HepG2 (cell line): ENCODE results near the gene ID4. TPM values are rescaled to one million over a fixed set of nuclear protein-coding genes. Genes with fewer than 3 reads are reported as not detected.

Source experiments
- ATAC-seq: fragments of 200-7000 bp; cut with Tn5 transposase; 3 replicates; pipeline ENCODE4 v1.9.1; 2020; ENCODE audit warnings: mild to moderate bottlenecking, moderate library complexity
- BruUV-seq: library from RNA; stranded (reverse); fragments of 400-500 nt; replicated peaks from 2 replicates; lab custom pipeline; 2021; lab: Mats Ljungman, UMichigan
- CTCF ChIA-PET: fragments of 300-600 bp; formaldehyde crosslinking; extraction: SDS; loops from one replicate; lab custom pipeline; 2021; ENCODE audit warnings: low total read pairs, inconsistent platforms, low intra/inter-chr PET ratio; lab: Yijun Ruan, JAX
- POLR2A ChIA-PET: fragments of 350-600 bp; sonication (Branson Sonifier 250); formaldehyde crosslinking; loops from one replicate; lab custom pipeline; 2020; ENCODE audit warnings: antibody characterized with exemption, inconsistent platforms; lab: Yijun Ruan, JAX
- DNase-seq: peaks from one replicate; pipeline ENCODE4 v3.0.0-alpha.2; 2015; ENCODE audit warnings: low spot score
- FAIRE-seq: peaks from 3 replicates; lab custom pipeline; 2011; peaks lifted over from hg19 to GRCh38; lab: Jason Lieb, UNC
- H2AFZ ChIP-seq: one replicate; pipeline ENCODE4 v1.6.1; 2011; ENCODE audit warnings: low read length, inconsistent platforms
- H3K27ac ChIP-seq: fragments of 300-600 bp; 3 replicates; pipeline ENCODE4 v1.8.0; 2011; ENCODE audit warnings: mixed run types, mild to moderate bottlenecking, mixed read lengths, low read length, inconsistent platforms; ENCODE audit not compliant: insufficient read depth; ENCODE audit errors: extremely low read length
- H3K27me3 ChIP-seq, 2 experiments: fragments of 200-600 bp in 1 of 2; 2 replicates in 1 of 2; 3 replicates in 1 of 2; pipeline versions ENCODE4 v1.6.0 to v1.8.0; 2011; ENCODE audit warnings: low read length in 2 of 2, mild to moderate bottlenecking in 2 of 2, moderate library complexity in 2 of 2, inconsistent platforms in 1 of 2; ENCODE audit not compliant: insufficient read depth in 2 of 2, control insufficient read depth in 1 of 2
- H3K36me3 ChIP-seq, 2 experiments: fragments of 200-600 bp in 1 of 2; replicated peaks in 1 of 2; 2 replicates in 1 of 2; 3 replicates in 1 of 2; pipeline versions ENCODE4 v1.5.1 to v1.8.0; 2011; ENCODE audit warnings: low read length in 2 of 2, inconsistent platforms in 1 of 2; ENCODE audit not compliant: insufficient read depth in 2 of 2, control insufficient read depth in 1 of 2
- H3K4me1 ChIP-seq: 2 replicates; pipeline ENCODE4 v1.5.1; 2012; ENCODE audit warnings: low read length, inconsistent platforms; ENCODE audit not compliant: insufficient read depth
- H3K4me2 ChIP-seq: 2 replicates; pipeline ENCODE4 v1.6.0; 2011; ENCODE audit warnings: low read depth, low read length, inconsistent platforms
- H3K4me3 ChIP-seq, 3 experiments: fragments of 200-600 bp in 1 of 3; sonication (generic), shearing (Covaris generic) in 1 of 3; replicated peaks in 1 of 3; 2 replicates each; pipeline ENCODE4 v1.5.1; 2011 to 2016; ENCODE audit warnings: low read length in 3 of 3, inconsistent platforms in 2 of 3, low read depth in 2 of 3, mild to moderate bottlenecking in 2 of 3, control low read depth in 1 of 3, mixed read lengths in 1 of 3; ENCODE audit not compliant: insufficient read depth in 1 of 3
- H3K79me2 ChIP-seq: one replicate; pipeline ENCODE4 v1.6.1; 2011; ENCODE audit warnings: low read length, inconsistent platforms; ENCODE audit not compliant: insufficient read depth
- H3K9ac ChIP-seq: 2 replicates; pipeline ENCODE4 v1.6.0; 2011; ENCODE audit warnings: mild to moderate bottlenecking, low read depth, low read length, inconsistent platforms; ENCODE audit not compliant: insufficient read depth
- H3K9me3 ChIP-seq: 2 replicates; pipeline ENCODE4 v1.5.1; 2012; ENCODE audit warnings: mild to moderate bottlenecking, low read length
- H4K20me1 ChIP-seq: 2 replicates; pipeline ENCODE4 v1.6.0; 2011; ENCODE audit warnings: inconsistent platforms, mild to moderate bottlenecking, low read length, moderate library complexity; ENCODE audit not compliant: insufficient read depth
- CTCF ChIP-seq: sonication (generic); formaldehyde crosslinking; IDR thresholded peaks from 2 replicates; pipeline ENCODE4 v1.5.0; 2020; ENCODE audit warnings: mild to moderate bottlenecking, missing genetic modification reagents, moderate library complexity
- GABPB1 ChIP-seq: IDR thresholded peaks from 2 replicates; pipeline ENCODE4 v1.6.1; 2016; ENCODE audit warnings: mild to moderate bottlenecking, missing genetic modification reagents, moderate library complexity, missing compliant biosample characterization
- JUN ChIP-seq: sonication (generic); formaldehyde crosslinking; IDR thresholded peaks from 2 replicates; pipeline ENCODE4 v1.4.0; 2020; ENCODE audit warnings: mild to moderate bottlenecking, missing genetic modification reagents
- KAT7 ChIP-seq: IDR thresholded peaks from 2 replicates; pipeline ENCODE4 v1.6.1; 2018; ENCODE audit warnings: borderline replicate concordance, missing compliant biosample characterization
- KDM3A ChIP-seq: IDR thresholded peaks from 2 replicates; pipeline ENCODE4 v1.6.1; 2018; ENCODE audit warnings: low read depth, missing compliant biosample characterization
- MXD3 ChIP-seq: IDR thresholded peaks from 2 replicates; pipeline ENCODE4 v1.6.1; 2016; ENCODE audit warnings: mild to moderate bottlenecking, missing biosample characterization, missing genetic modification reagents
- PAX8 ChIP-seq: sonication (generic); formaldehyde crosslinking; IDR thresholded peaks from 2 replicates; pipeline ENCODE4 v1.8.0; 2022; ENCODE audit warnings: mild to moderate bottlenecking, missing genetic modification reagents, borderline replicate concordance
- REPIN1 ChIP-seq: sonication (generic); formaldehyde crosslinking; IDR thresholded peaks from 2 replicates; pipeline ENCODE4 v1.8.0; 2022; ENCODE audit warnings: missing genetic modification reagents, low read depth, mild to moderate bottlenecking, borderline replicate concordance
- SMAD1 ChIP-seq: sonication (generic); formaldehyde crosslinking; IDR thresholded peaks from 2 replicates; pipeline ENCODE4 v1.4.0; 2020; ENCODE audit warnings: missing genetic modification reagents, low read depth, mild to moderate bottlenecking, borderline replicate concordance
- TCF7L2 ChIP-seq: IDR thresholded peaks from 2 replicates; pipeline ENCODE4 v1.6.1; 2011; ENCODE audit warnings: mild to moderate bottlenecking, low read depth, low read length, moderate library complexity
- ZBTB3 ChIP-seq: sonication (generic); formaldehyde crosslinking; IDR thresholded peaks from 2 replicates; pipeline ENCODE4 v1.4.0; 2020; ENCODE audit warnings: low read depth, mild to moderate bottlenecking, moderate library complexity, missing genetic modification reagents, borderline replicate concordance
- ZBTB4 ChIP-seq: sonication (generic); formaldehyde crosslinking; IDR thresholded peaks from 2 replicates; pipeline ENCODE4 v1.4.0; 2020; ENCODE audit warnings: missing genetic modification reagents, mild to moderate bottlenecking, borderline replicate concordance
- ZNF512B ChIP-seq: sonication (generic); formaldehyde crosslinking; IDR thresholded peaks from 2 replicates; pipeline ENCODE4 v1.5.1; 2020; ENCODE audit warnings: missing genetic modification reagents, mild to moderate bottlenecking, borderline replicate concordance
- ZNF556 ChIP-seq: sonication (generic); formaldehyde crosslinking; IDR thresholded peaks from 2 replicates; pipeline ENCODE4 v1.4.0; 2020; ENCODE audit warnings: mild to moderate bottlenecking, missing genetic modification reagents, borderline replicate concordance
- ZNF562 ChIP-seq: sonication (generic); formaldehyde crosslinking; IDR thresholded peaks from 2 replicates; pipeline ENCODE4 v1.8.0; 2022; ENCODE audit warnings: missing genetic modification reagents, borderline replicate concordance
- ZNF563 ChIP-seq: sonication (generic); formaldehyde crosslinking; IDR thresholded peaks from 2 replicates; pipeline ENCODE4 v1.8.0; 2022; ENCODE audit warnings: mild to moderate bottlenecking, moderate library complexity, missing genetic modification reagents
- WGBS: methylation state at CpG from one replicate; pipeline ENCODE4 v1.1.6; 2017; ENCODE audit warnings: low lambda C conversion rate; 5-methylcytosine and 5-hydroxymethylcytosine counted together
- in situ Hi-C: cut with HindIII; loops from 2 replicates; pipeline ENCODE4 v1.10.0; 2017; ENCODE audit warnings: low pct_unique_long_range_greater_than_20kb; ENCODE audit not compliant: extremely low pct_ligation_motif_present
- intact Hi-C: fragments of 100-400 bp; cut with micrococcal nuclease; formaldehyde crosslinking; loops from one replicate; pipeline ENCODE4 v1.10.0; 2022; ENCODE audit not compliant: unreplicated experiment
- polyA plus RNA-seq, 8 experiments: library from polyadenylated mRNA; depleted of rRNA in 3 of 8; stranded (reverse) in 7 of 8; unstranded in 1 of 8; fragments of >200 nt; fragmentation: Illumina TruSeq in 4 of 8; extraction: Trizol in 4 of 8; gene quantifications; 2 replicates each; pipeline versions ENCODE4 v1.2.1 to v1.2.3, GENCODE V29; 2011 to 2016; ENCODE audit warnings: low read depth in 4 of 8, missing spikeins in 1 of 8, mixed read lengths in 1 of 8; ENCODE audit not compliant: insufficient read depth in 1 of 8
- total RNA-seq, 5 experiments: library from RNA; depleted of rRNA; stranded (reverse); fragments of >200 nt; fragmentation: Illumina TruSeq; extraction: Trizol; gene quantifications; 2 replicates each; pipeline ENCODE4 v1.2.3, GENCODE V29; 2016; ENCODE audit warnings: low read depth in 1 of 5

The ID4 gene
- total and polyA plus RNA-seq, 2 of the 13 experiments (the other 11 are each of a cell fraction or from before 2014, with no cell fraction given), result 0.20 to 0.44 TPM

GRCh38 chr6:19798362-19798761, 38.8 kb upstream of the ID4 start (continued):
- TF ChIP-seq KAT7 (CRISPR knock-in tag) (no peak), MXD3 (no peak), REPIN1 (no peak), ZNF562 (CRISPR knock-in tag) (no peak), PAX8 (no peak), ZNF556 (no peak)

GRCh38 chr6:19802656-19803055, 34.5 kb upstream of the ID4 start:
- Histone ChIP-seq H3K36me3 (no peaks in the 10 kb centered on the region), H3K4me2 (no peak overlapping the region), H3K4me1 (peaks cover 34% of the 10 kb centered on the region), H2AFZ (no peak overlapping the region), H3K79me2 (no peaks in the 10 kb centered on the region), H3K4me3 (no peak overlapping the region)
- FAIRE-seq, result no peak
- WGBS, result 71% methylated on average over 6 of the region's 6 CpGs
- intact Hi-C loops (loop anchor here (10.0 kb wide), 1 partner anchor 602 kb away; the partner anchor contains the start of gene E2F3), in situ Hi-C loops (no loop called here)
- no peak for DNase-seq
- no peak for ATAC-seq
- TF ChIP-seq SMAD1 (CRISPR knock-in tag), result no peak
- no peak for TF ChIP-seq ZBTB4 (CRISPR knock-in tag)
- TF ChIP-seq JUN (CRISPR knock-in tag), result no peak
- TF ChIP-seq GABPB1, result no peak
- no peak for TF ChIP-seq TCF7L2
- no peak for TF ChIP-seq CTCF (CRISPR knock-in tag)
- no peak for TF ChIP-seq ZNF512B
- TF ChIP-seq ZBTB3 (CRISPR knock-in tag), result no peak
- TF ChIP-seq KDM3A, result no peak
- TF ChIP-seq ZNF563 (CRISPR knock-in tag), result no peak
- TF ChIP-seq, all 625 proteins: peak for 0
- CTCF ChIA-PET, result no interaction called here
- POLR2A ChIA-PET, result no interaction called here
- Histone ChIP-seq H3K9me3 (no peaks in the 10 kb centered on the region), H3K27me3 (no peaks in the 10 kb centered on the region), H3K9ac (no peak overlapping the region), H3K27ac (no peak overlapping the region), H4K20me1 (no peaks in the 10 kb centered on the region)
- no TSS peak for BruUV-seq
